ENCODE measurements around the gene TCF3.

Gene TCF3

DNA sequence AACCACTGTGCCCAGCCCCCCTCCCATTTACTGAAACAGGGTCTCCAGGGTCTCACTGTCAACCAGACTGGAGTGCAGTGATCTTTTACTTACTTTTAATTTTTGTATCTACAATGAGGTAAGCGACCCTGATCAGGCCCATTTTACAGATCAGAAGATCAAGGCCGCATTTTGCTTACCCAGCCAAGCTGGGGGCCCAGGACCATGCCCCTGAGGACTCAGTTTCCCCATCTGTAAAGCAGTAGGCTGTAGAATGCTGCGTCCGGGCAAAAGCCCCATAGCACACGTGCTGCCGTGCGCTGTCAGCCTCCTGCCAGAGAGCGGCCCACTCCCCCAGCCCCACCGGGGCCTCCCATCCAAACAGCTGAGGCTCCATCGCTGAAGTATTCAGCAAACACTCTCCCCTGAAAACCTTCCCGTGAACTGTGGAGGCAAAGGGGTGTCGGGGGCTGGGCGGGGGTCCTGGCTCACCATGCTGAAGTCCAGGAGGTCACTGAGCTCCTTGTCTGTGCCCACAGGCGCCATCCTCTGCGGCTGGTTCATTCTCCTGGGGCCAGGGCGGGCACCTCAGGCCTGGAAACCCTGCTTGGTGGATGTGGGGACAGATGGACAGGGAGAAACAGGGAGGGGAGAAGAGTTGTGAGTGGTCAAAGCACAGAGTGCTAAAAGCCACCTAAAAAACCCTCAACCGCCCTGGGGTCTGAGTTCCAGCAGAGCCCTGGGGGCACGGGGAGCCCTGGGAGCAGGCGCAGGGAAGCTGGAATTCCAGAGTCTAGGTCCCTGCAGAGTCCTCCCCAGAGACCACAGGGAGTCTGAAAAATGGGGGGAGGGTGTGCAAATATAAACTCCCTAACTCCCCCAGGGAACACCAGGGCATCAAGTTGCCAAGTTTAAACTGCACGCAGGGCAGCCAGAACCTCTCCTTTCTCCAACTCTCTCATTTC lies 2.4 kb downstream of the TCF3 start:
- TF ChIP-seq, protein P1, sequence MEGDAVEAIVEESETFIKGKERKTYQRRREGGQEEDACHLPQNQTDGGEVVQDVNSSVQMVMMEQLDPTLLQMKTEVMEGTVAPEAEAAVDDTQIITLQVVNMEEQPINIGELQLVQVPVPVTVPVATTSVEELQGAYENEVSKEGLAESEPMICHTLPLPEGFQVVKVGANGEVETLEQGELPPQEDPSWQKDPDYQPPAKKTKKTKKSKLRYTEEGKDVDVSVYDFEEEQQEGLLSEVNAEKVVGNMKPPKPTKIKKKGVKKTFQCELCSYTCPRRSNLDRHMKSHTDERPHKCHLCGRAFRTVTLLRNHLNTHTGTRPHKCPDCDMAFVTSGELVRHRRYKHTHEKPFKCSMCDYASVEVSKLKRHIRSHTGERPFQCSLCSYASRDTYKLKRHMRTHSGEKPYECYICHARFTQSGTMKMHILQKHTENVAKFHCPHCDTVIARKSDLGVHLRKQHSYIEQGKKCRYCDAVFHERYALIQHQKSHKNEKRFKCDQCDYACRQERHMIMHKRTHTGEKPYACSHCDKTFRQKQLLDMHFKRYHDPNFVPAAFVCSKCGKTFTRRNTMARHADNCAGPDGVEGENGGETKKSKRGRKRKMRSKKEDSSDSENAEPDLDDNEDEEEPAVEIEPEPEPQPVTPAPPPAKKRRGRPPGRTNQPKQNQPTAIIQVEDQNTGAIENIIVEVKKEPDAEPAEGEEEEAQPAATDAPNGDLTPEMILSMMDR (IDR thresholded peaks at IDR 0.05) = no peak
- no peak overlapping the region for H3K27ac ChIP-seq

DNA sequence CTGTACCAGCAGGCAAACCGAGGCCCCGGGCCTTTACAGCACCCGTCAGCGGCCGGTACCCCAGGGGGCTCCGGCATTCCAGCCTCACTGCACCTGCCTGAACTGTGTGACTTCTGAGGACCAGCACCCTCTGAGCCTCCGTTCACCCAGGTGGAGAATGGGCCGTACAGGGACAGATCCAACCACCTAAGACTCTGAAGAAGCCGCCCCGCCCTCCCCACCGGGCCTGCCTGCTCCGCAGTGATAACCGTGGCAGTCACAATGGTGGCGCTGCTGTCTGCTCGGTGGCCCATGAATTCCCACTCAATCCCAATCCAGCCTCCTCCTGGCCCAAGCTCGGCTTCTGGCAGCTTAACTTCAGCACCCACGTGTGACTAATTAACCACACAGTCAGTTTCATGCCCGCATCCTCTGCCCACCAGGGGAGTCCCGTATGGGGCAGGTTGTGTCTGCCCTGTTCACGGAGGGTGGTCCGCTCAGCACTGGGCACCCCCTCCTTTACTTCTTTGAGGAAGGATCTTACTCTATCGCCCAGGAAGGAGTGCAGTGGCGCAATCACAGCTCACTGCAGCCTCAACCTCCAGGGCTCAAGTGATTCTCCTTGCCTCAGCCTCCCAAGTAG lies 3.4 kb downstream of the TCF3 start:
- H3K27ac ChIP-seq = no peak overlapping the region
- H3K27me3 ChIP-seq = peaks cover 22% of the 10 kb centered on the region
- H3K4me3 ChIP-seq (ENCODE audit: low read depth in 1 of 2, low read length in 1 of 2) = no peak overlapping the region
- no peaks in the 10 kb centered on the region for H3K9me3 ChIP-seq
- H3K36me3 ChIP-seq = no peaks in the 10 kb centered on the region
- peaks cover 7 to 17% of the 10 kb centered on the region in 2 experiments for H3K4me1 ChIP-seq (ENCODE audit: control insufficient read depth in 1 of 2, insufficient read depth in 1 of 2, low read depth in 1 of 2, low read length in 1 of 2)
- TF ChIP-seq, protein P1 (IDR thresholded peaks at IDR 0.05) = no peak

More for the DNA sequence above, 2.4 kb downstream of the TCF3 start:
- H3K36me3 ChIP-seq = no peaks in the 10 kb centered on the region
- peaks cover 22% of the 10 kb centered on the region for H3K27me3 ChIP-seq
- no peak overlapping the region for H3K4me3 ChIP-seq (ENCODE audit: low read depth in 1 of 2, low read length in 1 of 2)
- no peaks in the 10 kb centered on the region for H3K9me3 ChIP-seq
- H3K4me1 ChIP-seq (ENCODE audit: control insufficient read depth in 1 of 2, insufficient read depth in 1 of 2, low read depth in 1 of 2, low read length in 1 of 2) = peaks cover 7 to 17% of the 10 kb centered on the region in 2 experiments

DNA sequence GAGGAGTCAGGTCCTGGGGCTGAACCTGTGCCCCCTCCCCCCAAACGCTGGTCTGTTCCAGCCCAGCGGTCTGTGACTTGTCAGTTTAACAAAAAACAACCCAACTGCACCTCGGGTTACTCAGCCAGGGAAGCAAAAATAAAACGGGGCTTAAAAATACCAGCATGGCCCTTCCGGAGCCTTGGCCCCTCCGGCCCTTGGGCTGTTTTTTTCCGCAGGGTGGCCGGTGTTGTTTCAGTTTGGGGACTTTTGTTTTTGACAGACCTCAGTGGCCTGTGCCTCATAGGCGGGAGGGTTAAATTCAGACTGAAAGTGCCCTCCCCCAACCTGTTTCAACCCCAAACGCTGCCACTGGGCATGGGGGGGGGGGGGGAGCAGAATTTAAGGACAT lies 4.0 kb downstream of the TCF3 start:
- TF ChIP-seq, protein P1 (IDR thresholded peaks at IDR 0.05) = no peak
- Histone ChIP-seq H3K36me3 (no peaks in the 10 kb centered on the region), H3K4me1 (ENCODE audit: control insufficient read depth in 1 of 2, insufficient read depth in 1 of 2, low read depth in 1 of 2, low read length in 1 of 2) (peaks cover 7 to 16% of the 10 kb centered on the region in 2 experiments), H3K27me3 (peaks cover 22% of the 10 kb centered on the region), H3K27ac (no peak overlapping the region), H3K4me3 (ENCODE audit: low read depth in 1 of 2, low read length in 1 of 2) (no peak overlapping the region), H3K9me3 (no peaks in the 10 kb centered on the region)

DNA sequence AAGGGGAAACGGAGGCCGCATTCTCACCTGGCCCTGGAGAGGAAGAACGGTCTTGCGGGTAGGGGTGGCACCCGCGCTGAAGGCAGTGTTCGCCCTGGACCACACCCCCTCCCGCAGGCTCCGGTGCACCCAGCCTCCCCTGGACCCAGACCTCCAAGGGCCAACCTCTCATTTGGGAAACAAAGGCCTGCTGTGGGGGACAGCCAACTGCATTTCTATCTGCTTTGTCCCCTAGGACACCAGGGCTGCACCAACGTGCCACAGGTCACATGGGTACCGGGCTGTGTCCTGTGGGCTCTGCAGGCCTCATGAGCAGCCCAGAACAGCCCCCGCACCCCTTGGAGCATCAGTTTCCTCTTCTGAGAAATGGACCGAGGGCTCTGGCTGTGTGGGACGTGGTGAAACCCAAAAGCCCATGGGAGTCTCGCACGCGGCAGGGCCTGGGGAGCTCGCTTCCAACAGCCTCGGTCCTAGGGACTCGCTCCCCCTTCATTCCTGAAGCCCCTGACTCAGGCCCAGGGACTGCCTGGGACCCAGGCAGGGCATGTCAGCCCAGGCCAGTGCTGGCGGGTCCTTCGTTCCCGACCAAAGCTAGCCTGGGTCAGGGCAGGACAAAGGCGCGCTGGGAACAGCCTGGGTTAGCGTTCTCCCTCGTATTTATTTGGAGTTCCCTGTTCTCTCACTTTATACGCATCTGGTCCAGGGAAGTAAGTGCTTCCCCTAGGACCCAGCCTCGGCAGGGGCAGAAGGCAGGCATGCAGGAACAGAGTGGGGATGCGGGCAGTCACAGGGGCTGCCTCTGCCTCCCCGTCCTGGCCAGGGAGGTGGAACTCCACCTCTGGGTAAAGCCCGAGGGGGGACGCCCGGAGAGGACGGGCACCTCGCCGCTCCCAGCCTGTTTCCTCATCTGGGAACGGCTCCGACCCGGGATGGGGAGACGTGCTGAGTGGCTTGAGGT lies 4.6 kb downstream of the TCF3 start:
- peaks cover 4 to 11% of the 10 kb centered on the region in 2 experiments for H3K4me1 ChIP-seq (ENCODE audit: control insufficient read depth in 1 of 2, insufficient read depth in 1 of 2, low read depth in 1 of 2, low read length in 1 of 2)
- no peak overlapping the region for H3K27ac ChIP-seq
- no peak overlapping the region for H3K4me3 ChIP-seq (ENCODE audit: low read depth in 1 of 2, low read length in 1 of 2)
- TF ChIP-seq, protein P1 (IDR thresholded peaks at IDR 0.05) = no peak
- no peaks in the 10 kb centered on the region for H3K36me3 ChIP-seq
- H3K9me3 ChIP-seq = no peaks in the 10 kb centered on the region
- peaks cover 22% of the 10 kb centered on the region for H3K27me3 ChIP-seq
